HL-60 (cell line): ENCODE measurements around the gene ANKFN1.

Experiments used
- TF ChIP-seq, protein P1 (sequence below): IDR thresholded peaks from one replicate; pipeline ENCODE4 v1.5.1; 2011; ENCODE audit warnings: low read length, control low read depth, inconsistent platforms; ENCODE audit not compliant: insufficient read depth
- TF ChIP-seq, protein P2 (sequence below): IDR thresholded peaks from 2 replicates; pipeline ENCODE4 v1.6.1; 2012; ENCODE audit warnings: low read depth; ENCODE audit not compliant: insufficient replicate concordance

DNA sequence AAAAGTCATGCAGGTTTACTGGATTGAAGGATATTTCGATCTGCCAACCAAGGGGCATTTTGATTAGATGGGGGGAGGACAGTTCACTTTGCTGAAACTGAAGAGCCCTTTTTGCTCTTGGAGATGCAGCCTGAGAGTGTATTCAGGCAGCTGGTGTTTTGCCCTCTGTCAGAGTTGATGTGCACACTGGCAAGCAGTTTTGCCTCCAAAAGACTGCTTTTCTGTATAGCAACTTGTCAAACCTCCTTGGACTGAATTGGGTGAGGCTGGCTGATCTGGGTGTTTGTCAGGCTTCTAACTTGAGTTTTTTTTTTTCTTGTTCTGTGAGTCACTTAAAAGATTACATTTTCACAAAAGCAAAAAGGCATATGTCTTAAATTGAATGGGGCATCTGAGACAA, 22.6 kb upstream of the ANKFN1 start:
- TF ChIP-seq, protein P1, sequence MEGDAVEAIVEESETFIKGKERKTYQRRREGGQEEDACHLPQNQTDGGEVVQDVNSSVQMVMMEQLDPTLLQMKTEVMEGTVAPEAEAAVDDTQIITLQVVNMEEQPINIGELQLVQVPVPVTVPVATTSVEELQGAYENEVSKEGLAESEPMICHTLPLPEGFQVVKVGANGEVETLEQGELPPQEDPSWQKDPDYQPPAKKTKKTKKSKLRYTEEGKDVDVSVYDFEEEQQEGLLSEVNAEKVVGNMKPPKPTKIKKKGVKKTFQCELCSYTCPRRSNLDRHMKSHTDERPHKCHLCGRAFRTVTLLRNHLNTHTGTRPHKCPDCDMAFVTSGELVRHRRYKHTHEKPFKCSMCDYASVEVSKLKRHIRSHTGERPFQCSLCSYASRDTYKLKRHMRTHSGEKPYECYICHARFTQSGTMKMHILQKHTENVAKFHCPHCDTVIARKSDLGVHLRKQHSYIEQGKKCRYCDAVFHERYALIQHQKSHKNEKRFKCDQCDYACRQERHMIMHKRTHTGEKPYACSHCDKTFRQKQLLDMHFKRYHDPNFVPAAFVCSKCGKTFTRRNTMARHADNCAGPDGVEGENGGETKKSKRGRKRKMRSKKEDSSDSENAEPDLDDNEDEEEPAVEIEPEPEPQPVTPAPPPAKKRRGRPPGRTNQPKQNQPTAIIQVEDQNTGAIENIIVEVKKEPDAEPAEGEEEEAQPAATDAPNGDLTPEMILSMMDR = no peak
- TF ChIP-seq, protein P2, sequence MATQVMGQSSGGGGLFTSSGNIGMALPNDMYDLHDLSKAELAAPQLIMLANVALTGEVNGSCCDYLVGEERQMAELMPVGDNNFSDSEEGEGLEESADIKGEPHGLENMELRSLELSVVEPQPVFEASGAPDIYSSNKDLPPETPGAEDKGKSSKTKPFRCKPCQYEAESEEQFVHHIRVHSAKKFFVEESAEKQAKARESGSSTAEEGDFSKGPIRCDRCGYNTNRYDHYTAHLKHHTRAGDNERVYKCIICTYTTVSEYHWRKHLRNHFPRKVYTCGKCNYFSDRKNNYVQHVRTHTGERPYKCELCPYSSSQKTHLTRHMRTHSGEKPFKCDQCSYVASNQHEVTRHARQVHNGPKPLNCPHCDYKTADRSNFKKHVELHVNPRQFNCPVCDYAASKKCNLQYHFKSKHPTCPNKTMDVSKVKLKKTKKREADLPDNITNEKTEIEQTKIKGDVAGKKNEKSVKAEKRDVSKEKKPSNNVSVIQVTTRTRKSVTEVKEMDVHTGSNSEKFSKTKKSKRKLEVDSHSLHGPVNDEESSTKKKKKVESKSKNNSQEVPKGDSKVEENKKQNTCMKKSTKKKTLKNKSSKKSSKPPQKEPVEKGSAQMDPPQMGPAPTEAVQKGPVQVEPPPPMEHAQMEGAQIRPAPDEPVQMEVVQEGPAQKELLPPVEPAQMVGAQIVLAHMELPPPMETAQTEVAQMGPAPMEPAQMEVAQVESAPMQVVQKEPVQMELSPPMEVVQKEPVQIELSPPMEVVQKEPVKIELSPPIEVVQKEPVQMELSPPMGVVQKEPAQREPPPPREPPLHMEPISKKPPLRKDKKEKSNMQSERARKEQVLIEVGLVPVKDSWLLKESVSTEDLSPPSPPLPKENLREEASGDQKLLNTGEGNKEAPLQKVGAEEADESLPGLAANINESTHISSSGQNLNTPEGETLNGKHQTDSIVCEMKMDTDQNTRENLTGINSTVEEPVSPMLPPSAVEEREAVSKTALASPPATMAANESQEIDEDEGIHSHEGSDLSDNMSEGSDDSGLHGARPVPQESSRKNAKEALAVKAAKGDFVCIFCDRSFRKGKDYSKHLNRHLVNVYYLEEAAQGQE = no peak
